IPS DF 19.7 (cell line): ENCODE measurements around the gene ADIPOR1.
"Not testable (repeated sequence)": the region's sequence is repeated elsewhere in the genome, so short reads cannot be mapped to it uniquely, and the experiment has no call there.

Experiments used
- DNase-seq: peaks from one replicate; pipeline ENCODE4 v3.0.0-alpha.2; 2013; ENCODE audit warnings: low read depth, low spot score

Gene ADIPOR1

DNA sequence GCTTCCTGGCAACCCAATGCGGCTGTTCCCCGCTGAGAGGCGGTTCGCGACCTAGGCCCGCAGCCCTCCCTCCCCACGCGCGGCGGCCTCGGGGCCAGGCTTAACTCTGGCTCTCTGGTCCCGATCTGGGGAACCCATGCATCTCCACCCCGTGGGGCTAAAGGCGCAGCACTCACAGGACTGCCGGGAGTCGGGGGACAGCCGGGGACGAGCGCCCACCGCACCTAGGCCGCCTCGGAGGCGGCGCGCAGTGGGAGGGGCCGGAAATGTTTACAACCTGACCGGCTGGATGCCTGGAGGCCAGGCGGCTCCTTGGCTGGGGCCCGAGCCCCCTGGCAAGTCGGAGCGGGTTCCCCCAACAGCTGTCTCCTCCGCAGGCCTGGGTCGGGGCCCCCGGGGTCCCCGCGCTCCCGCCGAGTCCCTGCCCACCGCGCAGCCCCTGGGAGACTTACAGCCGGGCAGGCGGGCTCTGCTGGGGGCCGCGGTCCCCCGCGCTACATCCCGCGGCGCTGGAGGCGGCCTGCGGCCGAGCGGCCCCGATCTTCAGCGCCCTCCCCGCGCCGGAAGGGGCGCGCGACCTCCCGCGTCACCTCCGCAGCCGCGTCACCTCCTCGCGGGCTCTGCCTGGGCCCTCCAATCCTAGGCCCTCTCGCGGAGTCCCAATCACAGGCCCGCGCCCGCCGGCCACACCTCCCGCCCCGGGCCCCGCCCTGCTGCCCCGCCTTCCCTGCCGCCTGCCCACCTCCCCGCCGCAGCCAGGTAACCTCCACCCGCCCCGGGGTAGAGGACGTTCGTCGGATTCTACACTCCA is at the start of gene ADIPOR1:
Gene ADIPOR1 (minus strand): TSS at position 580 of the 811 bp plus-strand sequence. CDS start 7,242 bp downstream, outside the sequence.
- peak; percentile 56 for DNase-seq

DNA sequence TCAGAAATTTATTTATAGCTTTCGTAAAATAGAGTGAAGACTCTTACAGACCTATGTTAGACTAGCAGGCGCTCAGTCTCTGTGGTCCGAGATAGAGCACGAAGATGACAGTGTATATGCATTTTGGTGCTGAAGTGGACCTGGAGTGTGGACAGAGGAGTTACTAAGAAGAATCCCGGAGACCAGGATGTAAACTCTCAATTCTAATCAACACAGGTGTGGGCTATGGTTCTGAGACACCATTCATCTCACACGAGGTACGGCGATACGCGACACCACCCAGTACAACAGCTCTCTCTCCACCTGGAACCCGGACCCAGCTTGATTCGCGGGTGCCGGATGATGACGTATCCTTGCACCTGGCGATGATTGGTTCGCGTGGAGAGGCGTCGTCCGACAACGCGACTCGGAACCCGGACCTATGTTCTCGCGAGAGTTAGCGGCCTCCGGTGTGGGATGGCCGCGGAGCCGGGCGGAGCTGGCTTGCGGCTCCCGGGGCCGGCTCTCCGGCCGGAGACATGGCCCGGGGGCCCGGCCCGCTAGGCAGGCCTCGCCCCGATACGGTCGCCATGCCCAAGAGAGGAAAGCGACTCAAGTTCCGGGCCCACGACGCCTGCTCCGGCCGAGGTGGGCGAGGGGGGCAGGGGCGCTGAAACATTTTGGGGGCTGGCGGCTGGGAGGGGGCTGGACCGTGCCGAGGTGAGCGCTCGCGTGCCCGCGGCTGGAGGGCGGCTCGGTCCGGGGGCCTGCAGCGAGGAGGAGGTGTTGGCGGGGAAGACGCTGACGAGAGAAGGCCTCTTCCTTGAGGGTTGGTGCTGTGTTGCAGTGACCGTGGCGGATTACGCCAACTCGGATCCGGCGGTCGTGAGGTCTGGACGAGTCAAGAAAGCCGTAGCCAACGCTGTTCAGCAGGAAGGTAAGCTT is 49.1 kb upstream of the ADIPOR1 start, which contains the start of gene TMEM183A:
Gene TMEM183A (plus strand): TSS at position 427 of the 924 bp plus-strand sequence. CDS start 92 bp downstream, at position 519.
- DNase-seq: peak; percentile 90

GRCh38 chr1:203005395-203006142 is 47.5 kb upstream of the ADIPOR1 start:
- DNase-seq: not testable (repeated sequence)

DNA sequence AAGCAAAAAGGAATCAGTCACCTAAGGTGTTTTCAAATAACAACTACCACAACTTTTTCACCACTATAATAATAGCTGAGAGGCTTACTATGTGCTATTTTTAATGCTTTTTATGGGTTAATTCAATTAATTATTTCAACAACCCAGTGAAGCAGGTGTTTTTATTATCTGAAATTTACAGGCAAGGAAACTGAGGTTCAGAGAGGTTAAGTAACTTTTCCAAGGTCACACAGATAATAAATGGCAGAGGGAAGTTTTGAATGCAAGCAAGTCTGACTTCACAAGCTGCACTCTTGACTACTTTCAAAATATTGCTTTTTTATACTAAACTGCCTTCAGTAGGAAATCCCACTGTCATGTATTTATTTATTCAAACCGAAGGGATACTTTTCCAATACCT is 44.8 kb upstream of the ADIPOR1 start:
- DNase-seq: no peak

DNA sequence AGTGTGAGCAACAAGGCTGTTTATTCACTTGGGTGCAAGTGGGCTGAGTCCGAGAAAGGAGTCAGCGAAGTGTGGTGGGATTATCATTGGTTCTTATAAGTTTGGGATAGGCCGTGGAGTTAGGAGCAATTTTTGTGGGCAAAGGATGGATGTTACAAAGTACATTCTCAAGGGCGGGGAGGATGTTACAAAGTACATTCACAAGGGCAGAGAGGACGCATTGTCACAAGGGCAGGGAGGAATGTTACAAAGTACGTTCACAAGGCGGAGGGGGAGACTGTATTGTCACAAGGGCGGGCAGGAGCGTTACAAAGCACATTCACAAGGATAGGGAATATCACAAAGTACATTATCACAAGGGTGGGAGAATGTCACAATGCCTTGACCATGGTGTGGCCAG is 43.9 kb upstream of the ADIPOR1 start:
- no peak for DNase-seq

- DNase-seq: no peak
Measured at GRCh38 chr1:203000217-203000944, 42.3 kb upstream of the ADIPOR1 start.

DNA sequence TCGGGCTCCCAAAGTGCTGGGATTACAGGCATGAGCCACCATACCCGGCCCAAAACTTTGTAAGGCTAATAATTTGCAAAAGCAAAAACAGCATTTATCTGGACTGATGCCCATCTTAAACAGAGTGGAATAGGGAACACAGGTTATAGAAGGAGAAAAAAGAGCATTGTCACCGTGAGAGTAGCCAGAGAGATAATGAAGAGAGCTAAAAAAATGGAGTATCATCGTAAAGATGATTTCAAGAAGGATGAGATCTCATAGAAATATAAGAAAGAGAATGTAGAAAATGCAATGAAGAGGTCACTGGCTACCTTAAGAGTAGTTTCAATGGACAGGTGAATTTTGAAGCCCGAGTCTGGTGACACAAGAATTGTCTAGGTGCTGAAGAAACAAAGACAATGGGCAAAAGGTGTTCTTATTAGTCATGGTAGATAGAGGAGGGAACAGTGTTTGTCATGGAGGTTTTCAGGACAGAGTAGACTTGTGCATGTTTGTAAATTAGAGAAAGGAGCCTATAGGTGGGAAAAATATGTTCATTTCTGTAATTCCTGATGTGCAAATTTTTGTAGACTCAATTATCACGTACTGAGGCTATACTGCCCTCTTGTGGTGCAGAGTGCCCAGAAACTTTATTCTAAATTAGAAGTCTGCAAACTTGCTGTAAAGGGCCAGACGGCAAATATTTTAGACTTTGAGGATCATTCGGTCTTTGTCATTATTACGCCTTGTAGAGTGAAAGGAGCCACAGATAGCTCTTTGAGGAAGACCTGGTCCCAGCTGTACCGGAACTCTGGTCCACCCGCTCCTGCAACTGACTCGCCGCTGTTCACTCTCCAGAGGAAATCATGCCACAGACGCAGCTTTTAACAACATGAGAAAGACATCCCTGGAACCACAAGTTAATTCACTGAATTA is 41.0 kb upstream of the ADIPOR1 start:
- DNase-seq: no peak

DNA sequence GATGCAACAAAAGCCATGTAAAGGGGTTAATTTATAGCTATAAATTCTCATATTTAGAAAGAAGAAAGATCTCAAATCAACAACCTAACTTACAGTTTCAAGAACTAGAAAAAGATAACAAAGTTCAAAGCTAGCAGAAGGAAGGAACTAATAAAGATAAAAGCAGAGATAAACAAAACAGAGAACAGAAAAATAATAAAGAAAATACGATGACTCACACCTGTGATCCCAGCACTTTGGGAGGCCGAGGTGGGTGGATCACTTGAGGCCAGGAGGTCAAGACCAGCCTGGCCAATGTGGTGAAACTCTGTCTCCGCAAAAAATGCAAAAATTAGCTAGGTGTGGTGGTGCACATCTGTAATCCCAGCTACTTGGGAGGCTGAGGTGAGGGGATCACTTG is 36.6 kb upstream of the ADIPOR1 start:
- DNase-seq: no peak

DNA sequence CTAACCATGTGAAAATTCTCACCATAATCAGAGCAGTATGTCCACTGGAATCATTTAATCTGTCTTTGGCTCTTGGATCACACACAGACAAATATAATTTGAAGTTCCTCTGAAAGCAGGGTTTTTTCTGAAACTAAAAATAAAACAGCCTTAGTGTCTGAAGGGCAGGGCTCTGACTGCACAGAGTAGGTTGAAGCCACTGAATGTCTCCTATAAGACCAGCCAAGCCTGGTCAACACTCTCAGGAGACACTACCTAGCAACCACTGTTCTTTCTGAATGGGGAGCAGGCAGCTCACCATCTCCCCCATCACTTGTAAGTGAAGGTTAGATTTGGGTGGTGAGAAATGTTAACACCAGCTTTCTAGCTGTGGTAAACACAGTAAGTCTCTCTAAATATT is 33.0 kb upstream of the ADIPOR1 start:
- DNase-seq: no peak

GRCh38 chr1:202989879-202990278 is 31.8 kb upstream of the ADIPOR1 start:
- no peak for DNase-seq

DNA sequence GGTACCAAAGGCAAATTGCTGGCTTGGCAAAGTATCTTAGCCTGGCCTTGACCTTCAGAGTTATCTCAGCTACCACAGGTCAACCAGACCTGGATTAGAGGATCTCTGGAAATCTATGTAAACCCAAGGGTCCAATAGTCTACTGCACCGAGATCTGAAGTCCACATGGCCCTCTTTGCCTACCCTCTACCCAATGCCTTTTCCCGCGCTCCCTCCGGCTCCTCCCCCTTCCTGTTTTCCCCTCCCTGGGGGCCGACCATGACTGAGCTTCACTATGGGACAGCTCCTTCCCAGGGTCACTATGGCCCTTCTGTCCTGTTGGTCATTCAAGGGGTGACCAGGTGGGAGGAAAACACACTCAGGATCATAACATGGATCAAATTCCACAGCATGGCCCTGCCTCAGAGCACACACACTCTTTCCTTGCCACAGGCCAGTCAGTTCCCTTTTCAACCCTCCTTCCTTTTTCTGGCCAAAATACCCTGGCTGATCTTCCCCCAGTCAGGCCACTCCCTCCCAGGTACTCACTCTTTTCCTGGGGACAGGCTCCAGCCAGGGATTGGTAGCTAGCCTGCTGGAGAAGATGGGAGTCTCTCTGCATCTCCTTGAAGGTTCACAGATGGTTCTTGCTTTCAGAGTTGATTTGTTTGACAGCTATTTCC is 29.9 kb upstream of the ADIPOR1 start:
- no peak for DNase-seq

- DNase-seq: no peak
Measured at GRCh38 chr1:202987255-202987654, 29.1 kb upstream of the ADIPOR1 start.

GRCh38 chr1:202986120-202986519 is 28.0 kb upstream of the ADIPOR1 start:
- not testable (repeated sequence) for DNase-seq

DNA sequence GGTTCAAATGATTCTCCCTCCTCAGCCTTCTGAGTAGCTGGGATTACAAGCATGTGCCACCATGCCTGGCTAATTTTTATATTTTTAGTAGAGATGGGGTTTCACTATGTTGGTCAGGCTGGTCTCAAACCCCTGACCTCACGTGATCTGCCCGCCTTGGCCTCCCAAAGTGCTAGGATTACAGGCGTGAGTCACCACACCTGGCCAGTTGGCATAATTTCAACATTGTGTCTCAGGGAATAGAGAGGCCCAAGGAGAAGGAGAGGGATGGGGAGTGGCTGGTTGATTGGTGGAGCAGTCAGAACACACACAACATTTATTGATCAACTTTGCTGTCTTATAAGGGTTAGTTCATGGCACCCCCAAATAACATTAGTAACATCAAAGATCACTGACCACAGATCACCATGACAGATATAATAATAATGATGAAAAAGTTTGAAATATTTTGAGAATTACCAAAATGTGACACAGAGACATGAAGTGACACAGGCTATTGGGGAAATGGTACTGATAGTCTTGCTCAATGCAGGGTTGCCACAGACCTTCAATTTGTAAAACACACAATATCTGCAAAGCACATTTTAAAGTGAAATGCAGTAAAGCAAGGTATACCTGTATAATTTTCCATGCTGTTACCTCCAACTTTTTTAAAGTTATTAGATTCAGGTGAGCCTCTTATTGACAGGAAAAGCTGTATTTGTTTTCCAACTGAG is 24.8 kb upstream of the ADIPOR1 start:
- no peak for DNase-seq

- no peak for DNase-seq
Measured at GRCh38 chr1:202981939-202982338, 23.8 kb upstream of the ADIPOR1 start.

- DNase-seq: no peak
Measured at GRCh38 chr1:202979459-202979858, 21.3 kb upstream of the ADIPOR1 start.

DNA sequence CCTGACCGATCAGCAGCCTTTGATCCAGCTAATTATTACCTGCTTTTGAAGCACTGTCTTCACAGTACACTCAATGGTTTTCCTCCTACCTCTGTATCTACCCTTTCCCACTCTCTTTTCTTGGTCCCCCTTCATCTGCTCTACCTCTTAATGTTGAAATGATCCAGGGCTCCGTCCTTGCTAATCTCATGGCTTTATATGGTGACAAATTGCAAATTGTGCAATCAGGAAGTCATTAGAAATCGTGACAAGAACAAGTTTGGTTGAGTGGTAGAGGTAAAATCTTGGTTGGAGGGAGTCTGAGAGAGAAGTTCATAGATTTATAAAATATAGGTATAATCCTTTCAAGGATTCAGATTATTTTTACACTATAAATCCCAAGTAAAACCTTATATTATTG is 18.5 kb upstream of the ADIPOR1 start:
- DNase-seq: no peak

DNA sequence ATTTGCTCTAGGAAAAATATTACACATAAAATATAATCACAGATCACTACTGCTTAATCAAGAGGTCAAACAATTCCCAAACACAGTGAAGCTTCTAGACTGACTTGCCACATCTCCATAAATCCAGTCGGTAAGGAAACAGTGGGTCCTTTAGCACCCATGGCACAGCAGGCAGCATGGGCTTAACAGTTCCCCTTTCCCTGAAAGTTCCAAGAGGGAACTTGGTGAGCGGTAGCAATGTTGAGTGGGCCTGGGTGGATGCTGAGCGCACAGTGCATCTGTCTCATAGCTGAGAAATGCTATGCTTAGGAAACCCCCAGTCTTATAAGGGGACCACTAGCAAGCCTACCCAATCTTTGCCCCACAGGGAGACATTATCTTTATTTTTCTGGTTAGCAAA is 16.7 kb upstream of the ADIPOR1 start:
- DNase-seq: no peak

DNA sequence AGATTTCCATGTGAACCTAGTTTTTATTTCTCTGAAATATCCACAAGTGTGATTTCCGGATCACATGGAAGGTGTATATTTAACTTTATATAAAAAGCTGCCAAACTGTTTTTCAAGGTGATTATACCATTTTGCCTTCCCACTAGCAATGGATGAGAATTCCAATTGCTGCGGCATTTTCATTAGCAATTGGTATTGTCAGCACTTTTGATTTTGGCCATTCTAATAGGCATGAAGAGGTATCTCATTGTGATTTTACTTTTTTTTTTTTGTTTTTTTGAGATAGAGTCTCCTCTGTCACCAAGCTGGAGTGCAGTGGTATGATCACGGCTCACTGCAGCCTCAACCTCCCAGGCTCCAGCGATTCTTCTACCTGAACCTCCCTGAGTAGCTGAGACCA is 13.9 kb upstream of the ADIPOR1 start:
- DNase-seq: no peak
